KOPT-K1 (cell line): ENCODE results near the gene SARNP.
"Not testable (repeated sequence)": the region's sequence is repeated elsewhere in the genome, so short reads cannot be mapped to it uniquely, and the experiment has no call there.

ENCODE experiments used
- H3K27ac ChIP-seq: fragments of 200-600 bp; sonication (generic); 2 replicates; pipeline ENCODE4 v1.5.1; 2016; ENCODE audit warnings: antibody characterized with exemption, mild to moderate bottlenecking, low read depth, low read length; ENCODE audit not compliant: poor library complexity, severe bottlenecking
- H3K36me3 ChIP-seq: fragments of 200-600 bp; sonication (generic); 2 replicates; pipeline ENCODE4 v1.5.1; 2017; ENCODE audit warnings: antibody characterized with exemption, mild to moderate bottlenecking, low read length, moderate library complexity; ENCODE audit not compliant: insufficient read depth
- H3K9me3 ChIP-seq: fragments of 200-600 bp; sonication (generic); 2 replicates; pipeline ENCODE4 v1.5.1; 2017; ENCODE audit warnings: antibody characterized with exemption, low read length, mild to moderate bottlenecking; ENCODE audit not compliant: insufficient read depth, poor library complexity, severe bottlenecking

SARNP gene, protein sequence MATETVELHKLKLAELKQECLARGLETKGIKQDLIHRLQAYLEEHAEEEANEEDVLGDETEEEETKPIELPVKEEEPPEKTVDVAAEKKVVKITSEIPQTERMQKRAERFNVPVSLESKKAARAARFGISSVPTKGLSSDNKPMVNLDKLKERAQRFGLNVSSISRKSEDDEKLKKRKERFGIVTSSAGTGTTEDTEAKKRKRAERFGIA

DNA sequence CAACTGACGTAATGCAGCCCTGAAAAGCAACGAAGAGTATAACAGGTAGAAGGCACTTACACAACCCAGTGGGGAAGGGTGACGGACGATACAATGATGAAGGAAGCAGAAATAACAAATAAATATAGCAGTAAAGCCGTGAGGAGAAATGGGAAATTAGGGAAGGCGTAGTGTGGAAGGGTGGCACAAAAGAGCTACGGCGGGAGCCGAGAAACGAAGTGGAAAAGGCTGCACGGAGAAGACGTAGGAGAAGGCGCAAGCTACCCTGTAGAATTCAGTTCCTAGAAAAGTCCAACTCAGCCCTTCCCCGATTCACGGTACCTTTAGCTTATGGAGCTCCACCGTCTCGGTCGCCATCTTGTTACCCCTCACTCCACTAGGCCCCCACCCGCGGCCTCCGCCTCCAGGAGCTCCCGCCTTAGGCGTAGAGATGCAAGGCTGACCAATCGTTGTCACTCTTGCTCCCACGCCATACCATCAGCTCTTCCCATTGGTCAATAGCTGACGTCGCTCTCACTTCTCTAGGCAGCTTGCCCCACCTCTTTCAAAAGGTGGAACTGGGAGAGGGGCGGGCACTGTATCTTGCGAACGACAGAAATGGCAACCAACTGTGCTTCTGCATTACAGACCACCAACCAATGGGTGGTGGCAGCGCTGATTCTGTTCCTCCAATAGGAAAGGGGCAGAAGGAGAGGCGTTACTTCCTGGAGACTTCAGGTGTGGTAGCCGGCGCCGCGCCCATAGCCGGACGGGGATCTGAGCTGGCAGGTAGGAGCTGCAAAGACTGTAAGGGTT, at the start of gene SARNP, which contains the start of gene ORMDL2:
Gene SARNP (minus strand): TSS at position 380 of the 795 bp plus-strand sequence. CDS start 23 bp downstream, at position 357.
Gene ORMDL2 (plus strand): TSS at position 697 of the 795 bp plus-strand sequence. CDS start 959 bp downstream, outside the sequence.
- peak within 1 kb of the TSS; percentile 80 for H3K27ac ChIP-seq
- H3K9me3 ChIP-seq, result no peaks in the 10 kb centered on the region
- H3K36me3 ChIP-seq, result peaks cover 73% of the 10 kb centered on the region

GRCh38 chr12:55866454-55867004, 49.0 kb upstream of the SARNP start:
- H3K9me3 ChIP-seq, result peaks cover 24% of the 10 kb centered on the region
- not testable (repeated sequence) for H3K36me3 ChIP-seq, H3K27ac ChIP-seq

DNA sequence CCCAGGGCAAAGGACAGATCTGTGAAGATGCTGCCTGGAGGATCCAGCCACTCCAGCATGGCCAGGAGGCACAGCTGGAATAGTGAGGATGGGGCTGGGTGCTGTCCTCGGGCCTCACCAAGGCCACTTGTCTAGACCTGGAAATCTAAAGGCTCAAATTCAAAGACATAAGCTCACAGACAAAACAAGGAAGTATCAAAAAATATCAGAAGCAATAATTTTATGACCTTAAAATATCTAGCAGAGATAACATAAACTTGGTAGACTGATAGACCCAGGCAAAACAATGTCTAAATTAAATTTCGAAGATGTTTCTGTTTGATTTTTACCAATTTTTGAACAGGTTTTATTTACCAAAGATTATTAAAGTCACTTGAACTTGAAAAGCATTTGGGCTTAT, 47.8 kb upstream of the SARNP start:
- Histone ChIP-seq H3K27ac (no peak overlapping the region), H3K36me3 (no peaks in the 10 kb centered on the region), H3K9me3 (peaks cover 24% of the 10 kb centered on the region)

GRCh38 chr12:55862931-55863330, 45.4 kb upstream of the SARNP start:
- not testable (repeated sequence) for H3K36me3 ChIP-seq
- peaks cover 24% of the 10 kb centered on the region for H3K9me3 ChIP-seq

DNA sequence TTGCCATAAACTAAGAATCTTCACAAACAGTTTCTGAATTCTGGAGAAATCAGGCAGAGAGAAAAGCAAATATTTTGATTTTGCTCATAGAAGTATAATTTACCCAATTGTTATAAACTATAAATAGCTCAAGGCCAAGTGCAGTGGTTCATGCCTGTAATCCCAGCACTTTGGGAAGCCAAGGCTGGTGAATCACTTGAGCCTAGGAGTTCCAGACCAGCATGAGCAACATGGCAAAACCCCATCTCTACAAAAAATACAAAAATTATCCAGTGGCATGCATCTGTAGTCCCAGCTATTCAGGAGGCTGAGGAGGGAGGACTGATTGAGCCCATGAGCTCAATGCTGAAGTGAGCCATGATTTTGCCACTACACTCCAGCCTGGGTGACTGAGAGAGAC, 44.8 kb upstream of the SARNP start:
- H3K27ac ChIP-seq, result no peak overlapping the region

More at GRCh38 chr12:55862931-55863330, 45.4 kb upstream of the SARNP start:
- not testable (repeated sequence) for H3K27ac ChIP-seq

GRCh38 chr12:55861871-55862270, 44.3 kb upstream of the SARNP start:
- H3K9me3 ChIP-seq, result peaks cover 24% of the 10 kb centered on the region
- H3K36me3 ChIP-seq, result no peaks in the 10 kb centered on the region
- H3K27ac ChIP-seq, result no peak overlapping the region

More for the DNA sequence above, 44.8 kb upstream of the SARNP start:
- H3K36me3 ChIP-seq, result no peaks in the 10 kb centered on the region
- H3K9me3 ChIP-seq, result peaks cover 24% of the 10 kb centered on the region

- Histone ChIP-seq H3K27ac (no peak overlapping the region), H3K9me3 (peaks cover 24% of the 10 kb centered on the region), H3K36me3 (no peaks in the 10 kb centered on the region)
Observed at GRCh38 chr12:55861396-55861795, 43.9 kb upstream of the SARNP start.

DNA sequence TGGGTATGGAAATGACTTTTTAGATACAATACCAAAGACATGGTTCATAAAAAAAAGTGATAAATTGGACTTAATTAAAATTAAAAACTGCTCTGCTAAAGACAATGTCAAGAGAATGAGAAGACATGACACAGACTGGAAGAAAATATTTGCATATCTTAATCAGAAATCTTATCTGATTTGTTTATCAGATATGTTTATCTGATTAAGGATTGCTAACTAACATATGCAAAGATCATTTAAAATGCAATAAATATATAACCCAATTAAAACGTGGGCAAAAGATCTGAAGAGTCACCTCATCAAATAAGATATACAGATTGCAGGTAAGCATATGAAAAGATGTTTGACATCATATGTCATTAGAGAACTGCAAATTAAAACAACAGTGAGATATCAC, 35.2 kb upstream of the SARNP start:
- Histone ChIP-seq H3K36me3 (no peaks in the 10 kb centered on the region), H3K9me3 (no peaks in the 10 kb centered on the region), H3K27ac (no peak overlapping the region)

- Histone ChIP-seq H3K27ac (no peak overlapping the region), H3K36me3 (no peaks in the 10 kb centered on the region), H3K9me3 (no peaks in the 10 kb centered on the region)
Observed at GRCh38 chr12:55850893-55851292, 33.4 kb upstream of the SARNP start.

- H3K27ac ChIP-seq, result no peak overlapping the region
- no peaks in the 10 kb centered on the region for H3K36me3 ChIP-seq
- no peaks in the 10 kb centered on the region for H3K9me3 ChIP-seq
Observed at GRCh38 chr12:55850401-55850800, 32.9 kb upstream of the SARNP start.

GRCh38 chr12:55849616-55850343, 32.3 kb upstream of the SARNP start:
- Histone ChIP-seq H3K9me3 (no peaks in the 10 kb centered on the region), H3K36me3 (no peaks in the 10 kb centered on the region), H3K27ac (no peak overlapping the region)

DNA sequence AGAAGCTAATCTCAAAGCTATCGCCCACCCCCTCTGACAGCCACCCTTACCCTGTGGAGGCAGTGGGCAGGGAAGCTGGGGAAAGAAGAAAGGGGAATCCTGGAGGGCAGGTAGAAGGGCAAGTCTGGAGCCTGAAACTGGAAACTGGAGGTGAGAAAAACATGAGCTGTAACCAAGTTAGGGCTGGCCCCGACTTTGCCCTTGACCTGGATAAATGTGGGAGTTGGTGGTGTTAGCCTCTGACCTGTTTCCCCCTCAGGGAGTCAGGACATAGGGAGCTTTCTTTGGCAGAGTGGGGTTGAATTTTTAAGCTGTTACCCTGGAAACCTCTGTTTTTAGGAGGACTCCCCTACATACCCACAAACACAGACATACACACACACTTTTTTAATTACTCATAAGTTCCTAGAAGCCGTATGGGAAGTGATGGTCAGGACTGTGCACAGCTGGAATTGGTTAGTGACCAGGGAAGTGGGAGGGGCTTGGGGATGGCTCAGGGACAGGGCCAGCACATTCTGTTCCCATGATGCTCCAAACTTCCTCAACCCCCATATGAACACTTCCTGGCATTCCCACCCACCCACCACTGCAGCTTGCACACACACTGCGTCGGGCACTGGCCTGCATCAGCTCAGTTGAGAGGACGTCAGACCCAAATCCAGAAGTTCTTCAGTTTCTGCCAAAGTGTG, 30.2 kb upstream of the SARNP start:
- no peaks in the 10 kb centered on the region for H3K9me3 ChIP-seq
- no peaks in the 10 kb centered on the region for H3K36me3 ChIP-seq
- no peak overlapping the region for H3K27ac ChIP-seq

DNA sequence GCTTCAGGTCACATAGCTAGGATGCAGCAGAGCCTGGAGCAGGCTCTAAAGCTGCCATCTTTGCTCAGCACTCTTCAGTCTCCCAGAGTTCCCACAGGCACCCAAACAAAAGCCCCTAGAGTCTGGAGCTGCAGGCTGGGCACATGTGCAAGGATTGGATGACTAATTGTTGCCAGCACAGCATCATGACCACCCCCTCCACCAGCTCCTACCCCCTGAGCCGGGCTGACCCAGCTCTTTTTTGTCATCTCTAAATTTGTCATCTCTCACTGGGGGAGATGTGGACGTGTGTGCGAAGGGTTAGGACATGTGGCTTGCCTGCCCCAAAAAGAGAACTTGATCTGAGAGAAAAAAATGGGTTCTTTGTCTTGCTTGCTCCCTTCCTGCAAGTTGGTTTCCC, 29.5 kb upstream of the SARNP start:
- Histone ChIP-seq H3K9me3 (no peaks in the 10 kb centered on the region), H3K27ac (no peak overlapping the region), H3K36me3 (no peaks in the 10 kb centered on the region)

DNA sequence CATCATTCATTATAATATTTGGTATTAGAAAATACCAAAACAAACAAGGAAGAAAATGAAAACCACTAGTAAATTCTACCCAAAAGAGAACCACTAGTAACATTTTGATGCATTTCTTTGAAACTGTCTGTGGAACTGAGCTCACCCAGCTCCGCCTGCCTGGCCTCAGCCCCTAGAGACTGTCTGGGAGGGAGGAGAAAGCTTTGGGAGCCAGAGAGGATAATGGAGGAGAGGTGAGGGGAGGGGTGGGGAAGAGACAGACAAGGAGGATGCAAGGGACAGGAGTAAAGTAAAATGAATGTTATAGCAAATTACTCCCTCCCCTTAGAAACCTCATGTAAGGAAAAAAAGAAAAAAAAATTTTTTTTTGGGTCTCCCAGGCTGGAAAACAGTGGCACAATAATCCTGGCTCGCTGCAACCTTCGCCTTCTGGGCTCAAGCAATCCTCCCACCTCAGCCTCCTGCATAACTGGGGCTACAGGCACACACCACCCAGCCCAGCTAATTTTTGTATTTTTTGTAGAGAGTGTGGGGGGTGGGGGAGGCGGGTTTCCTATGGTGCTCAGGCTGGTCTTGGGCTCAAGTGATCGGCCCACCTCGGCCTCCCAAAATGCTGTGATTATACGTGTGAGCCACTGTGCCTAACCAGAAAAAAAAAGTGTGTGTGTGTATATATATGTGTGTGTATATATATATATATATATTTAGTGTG, 28.4 kb upstream of the SARNP start:
- no peak overlapping the region for H3K27ac ChIP-seq
- H3K9me3 ChIP-seq, result no peaks in the 10 kb centered on the region
- no peaks in the 10 kb centered on the region for H3K36me3 ChIP-seq
